GM18867 (cell line): ENCODE results near the gene KRT2.

Experiments used
- ATAC-seq: cut with Tn5 transposase; IDR thresholded peaks from one replicate; pipeline ENCODE4 v1.9.1; 2021; ENCODE audit warnings: mild to moderate bottlenecking, moderate library complexity; ENCODE audit not compliant: unreplicated experiment

KRT2 gene

DNA sequence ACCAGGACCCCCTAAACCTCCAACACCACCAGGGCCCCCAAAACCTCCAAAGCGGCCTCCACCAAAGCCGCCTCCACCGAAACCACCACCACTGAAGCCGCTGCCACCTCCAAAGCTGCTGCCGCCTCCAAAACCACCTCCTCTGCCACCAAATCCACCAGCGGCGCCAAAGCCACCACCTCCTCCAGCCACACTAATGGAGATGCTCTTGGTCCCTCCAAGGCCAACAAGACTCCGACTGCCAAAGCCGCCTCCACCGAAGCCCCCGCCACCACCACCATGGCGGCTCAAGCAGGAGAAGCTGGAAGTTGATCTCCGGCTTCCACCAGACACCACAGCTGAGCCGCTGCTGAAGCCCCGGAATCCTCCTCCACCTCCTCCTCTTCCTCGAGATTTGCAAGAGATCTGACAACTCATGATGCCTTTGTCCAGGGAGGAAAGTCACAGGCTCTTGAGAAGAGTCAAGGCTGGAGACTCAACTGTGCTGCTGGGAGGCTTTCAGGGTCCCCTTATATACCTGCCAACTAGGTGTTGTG is at the start of gene KRT2:
Gene KRT2, minus strand, starts transcription at position 486 of the 536 bp plus-strand sequence. Its CDS starts 69 bp downstream, at position 417.
- ATAC-seq: no peak

DNA sequence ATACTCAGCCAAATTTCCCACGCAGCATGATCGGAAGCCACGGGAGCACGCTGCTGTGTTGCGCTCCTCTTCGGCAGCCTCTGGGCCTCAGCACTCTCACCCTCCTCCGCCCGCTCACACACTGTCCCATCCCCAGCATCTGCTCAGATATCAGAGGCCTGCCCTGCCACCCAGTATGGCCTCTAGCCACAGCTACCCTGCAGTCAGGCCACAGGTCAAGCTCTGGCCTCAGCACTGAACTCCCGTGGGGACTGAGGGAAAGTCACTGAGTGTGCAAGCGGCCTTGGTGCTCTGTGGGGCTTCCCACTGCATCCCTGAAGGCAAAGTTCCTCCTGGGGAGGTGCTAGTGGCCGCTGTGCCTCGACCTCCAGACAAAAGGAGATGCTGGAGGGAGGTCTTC is 49.3 kb upstream of the KRT2 start:
- ATAC-seq: no peak

DNA sequence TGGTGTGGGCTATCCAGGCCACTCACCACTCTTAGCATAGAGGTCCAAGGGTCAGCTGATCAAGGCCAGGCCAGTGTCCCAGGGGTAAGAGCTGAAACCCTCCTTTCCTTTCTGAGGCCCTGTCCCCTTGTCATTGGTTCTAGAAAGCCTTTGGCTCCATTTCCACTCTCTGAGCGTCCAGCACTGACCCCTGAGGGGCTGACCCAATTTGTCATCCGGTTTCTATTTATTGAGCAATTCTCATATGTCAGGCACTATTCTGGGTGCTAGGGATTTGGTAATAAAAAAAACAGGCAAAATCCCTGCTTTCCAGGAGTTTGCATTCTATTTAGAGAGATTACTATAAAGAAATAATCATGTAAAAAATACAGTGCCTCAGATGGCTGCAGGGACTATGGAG is 47.9 kb upstream of the KRT2 start:
- no peak for ATAC-seq

DNA sequence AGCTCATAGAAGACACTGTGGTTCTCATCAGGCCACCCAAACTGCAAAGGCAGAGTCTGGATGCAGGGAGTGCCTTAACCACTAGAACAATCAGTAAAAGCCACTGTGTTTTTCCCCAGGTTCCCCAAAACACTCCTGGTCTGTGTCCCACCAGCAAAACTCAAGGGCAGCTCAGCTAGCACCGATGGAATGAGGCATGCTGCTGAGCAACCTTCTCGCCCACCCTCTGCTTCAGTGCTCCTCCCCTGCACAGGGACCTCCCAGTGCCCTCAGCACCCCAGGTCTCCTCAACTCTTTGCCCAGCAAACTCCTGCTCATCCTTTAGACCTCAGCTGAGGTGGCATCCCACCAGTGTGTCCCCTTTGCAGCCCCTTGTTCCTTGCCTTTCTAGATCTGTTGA is 47.4 kb upstream of the KRT2 start:
- no peak for ATAC-seq

DNA sequence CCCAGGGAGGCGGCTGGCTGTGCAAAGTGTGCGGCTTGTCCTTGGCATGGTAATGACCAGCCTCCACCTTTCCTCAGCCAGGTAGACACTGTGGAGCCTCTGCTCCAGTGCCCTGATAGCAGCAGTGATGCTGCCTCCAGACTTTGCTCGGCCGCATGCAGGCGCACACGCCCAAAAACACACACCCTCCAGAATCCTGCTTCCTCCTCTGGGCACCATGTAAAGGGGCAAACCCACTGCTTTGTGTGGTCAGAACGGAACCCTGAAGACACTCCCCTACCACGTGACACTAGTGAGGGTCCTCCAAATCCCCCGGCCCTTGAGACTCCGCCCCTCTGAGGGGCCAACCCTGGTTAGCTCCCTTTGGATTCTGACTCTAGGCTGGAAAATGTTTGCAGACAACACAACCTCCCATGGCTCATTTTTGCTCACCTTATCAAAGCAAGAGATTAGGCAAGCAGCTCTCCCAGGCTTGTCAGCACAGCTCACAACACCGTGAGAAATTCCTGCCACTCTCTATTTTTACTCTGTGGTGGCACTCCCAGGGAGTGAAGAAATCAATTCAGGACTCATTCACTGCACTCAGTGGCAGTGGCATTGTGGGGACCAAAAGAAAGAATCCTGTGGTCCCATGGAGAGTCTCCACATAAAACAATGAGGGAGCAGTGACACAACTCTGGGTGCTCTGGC is 46.8 kb upstream of the KRT2 start:
- no peak for ATAC-seq

- ATAC-seq: no peak
These were observed 45.1 kb upstream of the KRT2 start for GRCh38 chr12:52697058-52697582.

DNA sequence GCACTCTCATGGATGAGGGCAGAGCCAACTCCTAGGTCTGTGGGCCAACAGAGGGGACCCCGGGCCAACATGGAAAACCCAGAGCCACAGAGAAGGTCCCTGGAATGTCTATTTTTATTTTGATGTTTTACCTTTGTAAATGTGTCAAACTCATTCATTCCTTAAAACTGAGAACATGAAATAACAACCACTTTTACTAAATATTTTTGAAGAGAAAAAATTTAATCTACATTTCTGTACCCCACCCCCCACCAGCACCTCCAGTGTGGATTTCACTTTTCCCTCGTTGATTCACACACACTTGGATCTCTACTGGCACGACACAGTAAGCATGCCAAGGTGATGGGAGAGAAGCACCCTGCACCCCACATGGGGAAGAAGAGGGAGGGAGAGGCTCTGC is 44.6 kb upstream of the KRT2 start:
- ATAC-seq: no peak

DNA sequence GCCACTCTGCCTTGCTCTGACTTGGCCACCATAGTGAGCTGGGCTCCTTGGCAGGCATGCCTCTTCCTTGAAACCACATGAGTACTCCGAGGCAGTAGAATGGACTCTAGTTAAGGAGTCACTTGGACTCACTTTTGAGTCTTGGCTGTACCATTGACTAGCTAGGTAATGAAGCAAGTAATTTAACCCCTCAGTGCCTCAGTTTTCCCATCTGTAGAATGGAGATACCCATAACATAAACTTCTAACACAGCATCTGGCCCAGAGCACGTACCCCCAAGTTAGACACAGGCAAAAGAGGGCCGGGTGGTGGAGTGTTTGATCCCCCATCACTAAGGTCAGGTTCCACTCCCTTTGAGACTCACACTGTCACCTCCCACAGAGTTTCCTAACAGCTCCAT is 43.0 kb upstream of the KRT2 start:
- no peak for ATAC-seq

- ATAC-seq: no peak
These were observed 42.1 kb upstream of the KRT2 start for GRCh38 chr12:52694151-52694550.

- no peak for ATAC-seq
These were observed 41.2 kb upstream of the KRT2 start for GRCh38 chr12:52693261-52693660.

- no peak for ATAC-seq
These were observed 40.2 kb upstream of the KRT2 start for GRCh38 chr12:52692254-52692653.

DNA sequence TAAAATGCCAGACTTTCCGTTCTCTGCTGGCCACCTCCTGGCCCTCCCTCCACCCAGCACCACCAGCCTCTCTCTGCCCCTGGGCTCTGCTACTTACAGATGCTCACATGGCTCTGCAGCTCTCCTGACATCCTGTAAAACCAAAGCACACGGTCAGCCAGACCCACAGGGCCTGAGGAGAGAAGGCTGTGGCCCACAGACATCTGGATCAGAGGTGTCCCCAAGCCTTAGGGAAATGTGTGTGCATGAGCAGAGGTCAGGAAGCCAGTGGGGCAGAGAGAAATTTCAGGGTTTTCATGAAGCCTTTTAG is 39.8 kb upstream of the KRT2 start:
- no peak for ATAC-seq

GRCh38 chr12:52691076-52691840 is 39.2 kb upstream of the KRT2 start:
- ATAC-seq: no peak

DNA sequence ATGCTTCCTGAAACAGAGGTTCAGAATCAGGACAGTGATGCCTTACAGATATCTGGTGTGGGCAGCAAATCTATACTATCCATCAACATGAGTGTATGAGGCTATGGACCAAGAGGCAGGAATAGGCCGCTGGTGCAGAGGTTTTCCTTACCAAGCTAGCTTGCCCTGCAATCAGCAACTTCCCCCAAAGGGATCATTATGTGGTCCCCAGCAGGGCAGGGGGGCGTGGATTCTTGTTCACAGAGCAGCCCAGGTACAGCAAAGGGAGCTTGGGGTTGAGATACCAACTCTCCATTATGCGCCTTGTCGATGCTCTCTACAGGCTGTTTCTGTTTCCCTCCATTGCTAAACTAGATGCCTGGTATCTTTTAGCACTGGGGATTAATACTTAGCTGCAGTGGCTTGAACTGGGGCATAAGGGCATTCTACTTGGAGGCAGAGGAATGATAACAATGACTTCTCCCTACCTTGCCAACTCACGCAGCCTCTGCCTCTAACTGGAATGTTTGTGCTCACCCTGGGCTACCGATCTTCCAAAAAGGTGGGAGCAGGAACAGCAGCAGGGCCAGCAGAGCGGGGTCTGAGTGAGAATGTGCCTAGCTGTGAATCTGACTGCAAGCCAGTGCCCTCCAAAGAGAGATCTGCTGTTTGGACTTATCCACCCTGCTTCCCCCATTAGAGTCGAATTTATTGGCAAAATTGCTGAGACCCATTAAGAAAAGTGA is 38.5 kb upstream of the KRT2 start:
- ATAC-seq: no peak

GRCh38 chr12:52689936-52690335 is 37.9 kb upstream of the KRT2 start:
- ATAC-seq: no peak

- ATAC-seq: no peak
These were observed 37.2 kb upstream of the KRT2 start for GRCh38 chr12:52689239-52689638.

- no peak for ATAC-seq
These were observed 36.5 kb upstream of the KRT2 start for GRCh38 chr12:52688481-52688880.

- ATAC-seq: no peak
These were observed 35.7 kb upstream of the KRT2 start for GRCh38 chr12:52687497-52688385.

- no peak for ATAC-seq
These were observed 34.9 kb upstream of the KRT2 start for GRCh38 chr12:52686756-52687487.

DNA sequence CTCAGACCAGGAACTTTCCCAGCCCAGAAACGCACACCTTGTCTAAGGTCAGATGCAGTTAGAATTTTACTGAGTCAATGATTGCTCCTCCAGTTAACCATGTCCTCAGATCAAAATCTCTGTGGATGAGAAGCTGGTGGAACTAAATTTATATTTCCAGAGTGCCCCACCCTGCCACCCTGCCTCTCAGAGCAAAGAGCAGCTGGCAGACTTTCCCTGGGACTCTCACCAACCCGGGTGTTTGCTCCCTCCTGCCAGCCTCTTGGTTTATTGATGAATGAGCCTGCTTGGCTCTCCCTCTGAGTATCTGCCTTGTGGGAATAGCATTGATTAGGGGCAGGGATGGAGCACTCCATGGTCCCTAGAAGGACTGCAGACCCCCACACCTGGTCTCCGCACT is 34.1 kb upstream of the KRT2 start:
- ATAC-seq: no peak
